ENCODE measurements around the gene PCCA.
"Not testable (repeated sequence)": the region's sequence is repeated elsewhere in the genome, so short reads cannot be mapped to it uniquely, and the experiment has no call there.

Gene PCCA

GRCh38 chr13:100098445-100099116 lies 9.7 kb downstream of the PCCA start:
- no peak for DNase-seq (ENCODE audit: low spot score)

- not testable (repeated sequence) for DNase-seq (ENCODE audit: low spot score)
Observed at GRCh38 chr13:100099117-100099445, 10.2 kb downstream of the PCCA start.

GRCh38 chr13:100100115-100100879 lies 11.4 kb downstream of the PCCA start:
- DNase-seq (ENCODE audit: low spot score) = peak; percentile 40

- DNase-seq (ENCODE audit: low spot score) = no peak
Observed at GRCh38 chr13:100102042-100102441, 13.1 kb downstream of the PCCA start.

GRCh38 chr13:100106005-100106404 lies 17.1 kb downstream of the PCCA start:
- DNase-seq (ENCODE audit: low spot score) = no peak

- no peak for DNase-seq (ENCODE audit: low spot score)
Observed at GRCh38 chr13:100106705-100107104, 17.8 kb downstream of the PCCA start.

GRCh38 chr13:100108913-100109507 lies 20.1 kb downstream of the PCCA start:
- peak; percentile 20 for DNase-seq (ENCODE audit: low spot score)

GRCh38 chr13:100110269-100110668 lies 21.4 kb downstream of the PCCA start:
- DNase-seq (ENCODE audit: low spot score) = no peak

- no peak for DNase-seq (ENCODE audit: low spot score)
Observed at GRCh38 chr13:100112186-100112838, 23.4 kb downstream of the PCCA start.

- no peak for DNase-seq (ENCODE audit: low spot score)
Observed at GRCh38 chr13:100115693-100116254, 26.9 kb downstream of the PCCA start.

GRCh38 chr13:100124265-100124664 lies 35.4 kb downstream of the PCCA start:
- peak; percentile 22 for DNase-seq (ENCODE audit: low spot score)

- DNase-seq (ENCODE audit: low spot score) = no peak
Observed at GRCh38 chr13:100125946-100126345, 37.1 kb downstream of the PCCA start.

- DNase-seq (ENCODE audit: low spot score) = no peak
Observed at GRCh38 chr13:100128373-100128772, 39.5 kb downstream of the PCCA start.

- DNase-seq (ENCODE audit: low spot score) = no peak
Observed at GRCh38 chr13:100128838-100129237, 39.9 kb downstream of the PCCA start.

- no peak for DNase-seq (ENCODE audit: low spot score)
Observed at GRCh38 chr13:100129605-100130004, 40.7 kb downstream of the PCCA start.

GRCh38 chr13:100130092-100130491 lies 41.2 kb downstream of the PCCA start:
- DNase-seq (ENCODE audit: low spot score) = peak; percentile 30

- no peak for DNase-seq (ENCODE audit: low spot score)
Observed at GRCh38 chr13:100130930-100131511, 42.1 kb downstream of the PCCA start.

GRCh38 chr13:100131863-100132574 lies 43.1 kb downstream of the PCCA start:
- peak; percentile 86 for DNase-seq (ENCODE audit: low spot score)

- no peak for DNase-seq (ENCODE audit: low spot score)
Observed at GRCh38 chr13:100138859-100139491, 50.1 kb downstream of the PCCA start.

GRCh38 chr13:100139817-100140216 lies 50.9 kb downstream of the PCCA start:
- DNase-seq (ENCODE audit: low spot score) = no peak

- DNase-seq (ENCODE audit: low spot score) = no peak
Observed at GRCh38 chr13:100140441-100140840, 51.5 kb downstream of the PCCA start.
